Esophagus (tissue), 2 donors: ENCODE results near the gene PCDH9. TPM values are rescaled to one million over a fixed set of nuclear protein-coding genes. Genes with fewer than 3 reads are reported as not detected.

Experiments
- H3K27ac ChIP-seq, 2 donors: one replicate each; pipeline ENCODE4 v1.5.1; 2013; ENCODE audit warnings: low read depth in 2 of 2, mild to moderate bottlenecking in 2 of 2, inconsistent platforms in 1 of 2, low read length in 1 of 2, moderate library complexity in 1 of 2
- H3K27me3 ChIP-seq, 2 donors: one replicate each; pipeline ENCODE4 v1.6.1; 2013; ENCODE audit warnings: low read length in 2 of 2, control low read depth in 1 of 2, mild to moderate bottlenecking in 1 of 2; ENCODE audit not compliant: insufficient read depth in 2 of 2, control insufficient read depth in 1 of 2
- H3K36me3 ChIP-seq, 2 donors: one replicate each; pipeline ENCODE4 v1.6.1; 2013; ENCODE audit warnings: low read length in 1 of 2; ENCODE audit not compliant: control insufficient read depth in 2 of 2, insufficient read depth in 2 of 2
- H3K4me1 ChIP-seq, 2 donors: one replicate each; pipeline ENCODE4 v1.6.1; 2013; ENCODE audit warnings: low read length in 1 of 2; ENCODE audit not compliant: control insufficient read depth in 2 of 2, insufficient read depth in 2 of 2
- H3K4me3 ChIP-seq, 2 donors: one replicate each; pipeline ENCODE4 v1.5.1; 2013; ENCODE audit warnings: low read length in 2 of 2, mild to moderate bottlenecking in 2 of 2, low read depth in 1 of 2, moderate library complexity in 1 of 2
- H3K9me3 ChIP-seq, 2 donors: one replicate each; pipeline ENCODE4 v1.6.1; 2013; ENCODE audit warnings: mild to moderate bottlenecking in 2 of 2, low read depth in 1 of 2, low read length in 1 of 2, moderate library complexity in 1 of 2; ENCODE audit not compliant: control insufficient read depth in 2 of 2, insufficient read depth in 1 of 2
- WGBS, 2 donors: extraction: QIAGEN DNeasy Blood & Tissue Kit; methylation state at CpG; one replicate each; pipeline ENCODE4 v1.1.7; 2013; 5-methylcytosine and 5-hydroxymethylcytosine counted together
- polyA plus RNA-seq, 2 donors: library from polyadenylated mRNA; stranded (reverse); fragments of 200-250 nt; gene quantifications; one replicate each; pipeline ENCODE4 v1.2.3, GENCODE V29; 2013
- donor health status: healthy with polysubstance abuse.
- donor health status: Bipolar disorder and iron deficiency.

Gene PCDH9
- polyA plus RNA-seq, 2 donors: 0.12 to 0.14 TPM

GRCh38 chr13:66519259-66519658, 710.9 kb downstream of the PCDH9 start:
- Histone ChIP-seq H3K27ac (no peak overlapping the region), H3K36me3 (no peaks in the 10 kb centered on the region), H3K27me3 (no peaks in the 10 kb centered on the region), H3K4me1 (no peaks in the 10 kb centered on the region), H3K9me3 (no peaks in the 10 kb centered on the region), H3K4me3 (no peak overlapping the region)
- 87 to 90% methylated on average over 4 of the region's 4 CpGs for WGBS, 2 donors

GRCh38 chr13:66518068-66518467, 712.1 kb downstream of the PCDH9 start:
- 91 to 93% methylated on average over 2 of the region's 2 CpGs for WGBS, 2 donors
- H3K27ac ChIP-seq: no peak overlapping the region
- H3K36me3 ChIP-seq: no peaks in the 10 kb centered on the region
- H3K27me3 ChIP-seq: no peaks in the 10 kb centered on the region
- H3K4me1 ChIP-seq: no peaks in the 10 kb centered on the region
- H3K4me3 ChIP-seq: no peak overlapping the region
- H3K9me3 ChIP-seq: no peaks in the 10 kb centered on the region

- H3K27ac ChIP-seq: no peak overlapping the region
- H3K27me3 ChIP-seq: no peaks in the 10 kb centered on the region
- H3K9me3 ChIP-seq: no peaks in the 10 kb centered on the region
- H3K4me3 ChIP-seq: no peak overlapping the region
- no peaks in the 10 kb centered on the region for H3K4me1 ChIP-seq
- no peaks in the 10 kb centered on the region for H3K36me3 ChIP-seq
- WGBS, 2 donors: 26 to 33% methylated on average over 2 of the region's 2 CpGs
Observed at GRCh38 chr13:66513728-66514127, 716.4 kb downstream of the PCDH9 start.

GRCh38 chr13:66509175-66509574, 721.0 kb downstream of the PCDH9 start:
- WGBS, 2 donors: 61 to 71% methylated on average over 1 of the region's 1 CpG
- no peaks in the 10 kb centered on the region for H3K27me3 ChIP-seq
- H3K4me1 ChIP-seq: no peaks in the 10 kb centered on the region
- H3K36me3 ChIP-seq: no peaks in the 10 kb centered on the region
- H3K27ac ChIP-seq: no peak overlapping the region
- no peak overlapping the region for H3K4me3 ChIP-seq
- no peaks in the 10 kb centered on the region for H3K9me3 ChIP-seq

GRCh38 chr13:66508153-66508909, 721.8 kb downstream of the PCDH9 start:
- 85 to 91% methylated on average over 4 of the region's 4 CpGs for WGBS, 2 donors
- H3K27me3 ChIP-seq: no peaks in the 10 kb centered on the region
- H3K4me1 ChIP-seq: no peaks in the 10 kb centered on the region
- H3K9me3 ChIP-seq: no peaks in the 10 kb centered on the region
- H3K36me3 ChIP-seq: no peaks in the 10 kb centered on the region
- H3K27ac ChIP-seq: no peak overlapping the region
- H3K4me3 ChIP-seq: no peak overlapping the region

GRCh38 chr13:66506979-66507378, 723.2 kb downstream of the PCDH9 start:
- no peaks in the 10 kb centered on the region for H3K36me3 ChIP-seq
- WGBS, 2 donors: 68 to 73% methylated on average over 2 of the region's 2 CpGs

GRCh38 chr13:66506051-66506777, 723.9 kb downstream of the PCDH9 start:
- H3K9me3 ChIP-seq: no peaks in the 10 kb centered on the region
- H3K27ac ChIP-seq: no peak overlapping the region
- H3K4me3 ChIP-seq: no peak overlapping the region
- WGBS, 2 donors: 78 to 81% methylated on average over 7 of the region's 7 CpGs
- no peaks in the 10 kb centered on the region for H3K27me3 ChIP-seq
- H3K4me1 ChIP-seq: no peaks in the 10 kb centered on the region
- no peaks in the 10 kb centered on the region for H3K36me3 ChIP-seq

More at GRCh38 chr13:66506979-66507378, 723.2 kb downstream of the PCDH9 start:
- Histone ChIP-seq H3K4me1 (no peaks in the 10 kb centered on the region), H3K4me3 (no peak overlapping the region), H3K27me3 (no peaks in the 10 kb centered on the region), H3K9me3 (no peaks in the 10 kb centered on the region), H3K27ac (no peak overlapping the region)

- Histone ChIP-seq H3K9me3 (no peaks in the 10 kb centered on the region), H3K36me3 (no peaks in the 10 kb centered on the region), H3K4me3 (no peak overlapping the region), H3K27ac (no peak overlapping the region), H3K27me3 (no peaks in the 10 kb centered on the region), H3K4me1 (no peaks in the 10 kb centered on the region)
- WGBS, 2 donors: 54 to 60% methylated on average over 6 of the region's 6 CpGs
Observed at GRCh38 chr13:66503890-66504289, 726.2 kb downstream of the PCDH9 start.

- Histone ChIP-seq H3K4me1 (no peaks in the 10 kb centered on the region), H3K36me3 (no peaks in the 10 kb centered on the region), H3K27ac (no peak overlapping the region), H3K9me3 (no peaks in the 10 kb centered on the region), H3K4me3 (no peak overlapping the region), H3K27me3 (no peaks in the 10 kb centered on the region)
Observed at GRCh38 chr13:66501181-66501580, 729.0 kb downstream of the PCDH9 start.

- Histone ChIP-seq H3K9me3 (no peaks in the 10 kb centered on the region), H3K36me3 (no peaks in the 10 kb centered on the region), H3K27ac (no peak overlapping the region), H3K4me3 (no peak overlapping the region), H3K27me3 (no peaks in the 10 kb centered on the region), H3K4me1 (no peaks in the 10 kb centered on the region)
- 68 to 75% methylated on average over 1 of the region's 1 CpG for WGBS, 2 donors
Observed at GRCh38 chr13:66492479-66492878, 737.7 kb downstream of the PCDH9 start.
